T-cell (primary cell): ENCODE results near the gene LAMC3. TPM values are rescaled to one million over a fixed set of nuclear protein-coding genes. Genes with fewer than 3 reads are reported as not detected.

Experiments
- ATAC-seq, 4 experiments: fragments of 200-7000 bp in 3 of 4; fragments of 150-1000 bp in 1 of 4; cut with Tn5 transposase; replicated peaks in 1 of 4; 1 replicate in 3 of 4; 2 replicates in 1 of 4; pipeline ENCODE4 v1.10.0; 2021; ENCODE audit warnings: moderate library complexity in 3 of 4, mild to moderate bottlenecking in 2 of 4, moderate number of reproducible peaks in 1 of 4
- CTCF ChIA-PET, 2 donors: fragments of 300-600 bp; sonication (Branson Sonifier 250); formaldehyde crosslinking; loops; one replicate each; lab custom pipeline; 2022; ENCODE audit warnings: antibody characterized with exemption in 2 of 2; lab: Charles Lee
- POLR2A ChIA-PET, 2 donors: fragments of 300-600 bp; sonication (Branson Sonifier 250); formaldehyde crosslinking; loops; one replicate each; lab custom pipeline; 2022; ENCODE audit warnings: antibody characterized with exemption in 2 of 2; lab: Charles Lee
- DNase-seq, 35 experiments: peaks; one replicate each; pipeline versions ENCODE4 v3.0.0 to v3.0.0-alpha.2; 2013 to 2023
- H3K27ac ChIP-seq: one replicate; pipeline ENCODE4 v1.5.1; 2013; ENCODE audit warnings: low read length
- H3K27me3 ChIP-seq, 2 experiments: replicated peaks in 1 of 2; 1 replicate in 1 of 2; 2 replicates in 1 of 2; pipeline versions ENCODE4 v1.6.1 to v1.7.0; 2013; ENCODE audit warnings: low read length in 1 of 2, mixed read lengths in 1 of 2; ENCODE audit not compliant: control insufficient read depth in 2 of 2, insufficient read depth in 2 of 2; ENCODE audit errors: extremely low read depth in 1 of 2
- H3K36me3 ChIP-seq, 2 donors: 1 replicate in 1 of 2; 2 replicates in 1 of 2; pipeline versions ENCODE4 v1.6.1 to v1.7.0; 2013; ENCODE audit warnings: low read length in 1 of 2; ENCODE audit not compliant: control insufficient read depth in 2 of 2, insufficient read depth in 1 of 2; ENCODE audit errors: extremely low read depth in 1 of 2
- H3K4me1 ChIP-seq, 2 experiments: 1 replicate in 1 of 2; 2 replicates in 1 of 2; pipeline versions ENCODE4 v1.6.1 to v1.7.0; 2013; ENCODE audit warnings: low read length in 2 of 2, mixed read lengths in 1 of 2; ENCODE audit not compliant: insufficient read depth in 2 of 2, control insufficient read depth in 1 of 2; ENCODE audit errors: extremely low read depth in 1 of 2
- H3K4me3 ChIP-seq, 2 donors: 1 replicate in 1 of 2; 2 replicates in 1 of 2; pipeline versions ENCODE4 v1.5.1 to v1.7.0; 2013; ENCODE audit warnings: mild to moderate bottlenecking in 2 of 2, low read length in 1 of 2, moderate library complexity in 1 of 2; ENCODE audit not compliant: control insufficient read depth in 1 of 2; ENCODE audit errors: extremely low read depth in 1 of 2
- H3K9me3 ChIP-seq: 2 replicates; pipeline ENCODE4 v1.7.0; 2013
- H3K27ac Mint-ChIP-seq, 2 donors: one replicate each; pipeline ENCODE4 v1.8.0; 2020 to 2021; ENCODE audit warnings: mild to moderate bottlenecking in 2 of 2, mixed read lengths in 2 of 2
- H3K27me3 Mint-ChIP-seq, 2 donors: one replicate each; pipeline ENCODE4 v1.8.0; 2021 to 2022; ENCODE audit warnings: mixed read lengths in 2 of 2
- H3K36me3 Mint-ChIP-seq: one replicate; pipeline ENCODE4 v1.8.0; 2021; ENCODE audit warnings: mixed read lengths
- H3K4me1 Mint-ChIP-seq, 3 donors: one replicate each; pipeline ENCODE4 v1.8.0; 2020 to 2022; ENCODE audit warnings: mixed read lengths in 3 of 3, mild to moderate bottlenecking in 1 of 3
- H3K4me3 Mint-ChIP-seq, 3 donors: one replicate each; pipeline ENCODE4 v1.8.0; 2020 to 2022; ENCODE audit warnings: mild to moderate bottlenecking in 3 of 3, mixed read lengths in 3 of 3, moderate library complexity in 3 of 3
- H3K9me3 Mint-ChIP-seq, 3 donors: one replicate each; pipeline ENCODE4 v1.8.0; 2020 to 2022; ENCODE audit warnings: mixed read lengths in 3 of 3
- WGBS: methylation state at CpG from one replicate; pipeline ENCODE4 v1.1.5; 2013; ENCODE audit warnings: missing lambda C conversion rate; ENCODE audit not compliant: insufficient coverage; 5-methylcytosine and 5-hydroxymethylcytosine counted together
- total RNA-seq, 35 experiments: library from RNA in 6 of 35; stranded (reverse) in 6 of 35; fragments of 120-200 nt in 1 of 35; gene quantifications; one replicate each; pipeline versions ENCODE4 v1.2.1 to v1.2.4 and lab custom pipeline; 2013 to 2026

Gene LAMC3
- total RNA-seq, 5 donors from 2014 or later (not counting 1 experiment from before 2014, with no cell fraction given), result 0.35 to 3.7 (median 1.8) TPM

DNA sequence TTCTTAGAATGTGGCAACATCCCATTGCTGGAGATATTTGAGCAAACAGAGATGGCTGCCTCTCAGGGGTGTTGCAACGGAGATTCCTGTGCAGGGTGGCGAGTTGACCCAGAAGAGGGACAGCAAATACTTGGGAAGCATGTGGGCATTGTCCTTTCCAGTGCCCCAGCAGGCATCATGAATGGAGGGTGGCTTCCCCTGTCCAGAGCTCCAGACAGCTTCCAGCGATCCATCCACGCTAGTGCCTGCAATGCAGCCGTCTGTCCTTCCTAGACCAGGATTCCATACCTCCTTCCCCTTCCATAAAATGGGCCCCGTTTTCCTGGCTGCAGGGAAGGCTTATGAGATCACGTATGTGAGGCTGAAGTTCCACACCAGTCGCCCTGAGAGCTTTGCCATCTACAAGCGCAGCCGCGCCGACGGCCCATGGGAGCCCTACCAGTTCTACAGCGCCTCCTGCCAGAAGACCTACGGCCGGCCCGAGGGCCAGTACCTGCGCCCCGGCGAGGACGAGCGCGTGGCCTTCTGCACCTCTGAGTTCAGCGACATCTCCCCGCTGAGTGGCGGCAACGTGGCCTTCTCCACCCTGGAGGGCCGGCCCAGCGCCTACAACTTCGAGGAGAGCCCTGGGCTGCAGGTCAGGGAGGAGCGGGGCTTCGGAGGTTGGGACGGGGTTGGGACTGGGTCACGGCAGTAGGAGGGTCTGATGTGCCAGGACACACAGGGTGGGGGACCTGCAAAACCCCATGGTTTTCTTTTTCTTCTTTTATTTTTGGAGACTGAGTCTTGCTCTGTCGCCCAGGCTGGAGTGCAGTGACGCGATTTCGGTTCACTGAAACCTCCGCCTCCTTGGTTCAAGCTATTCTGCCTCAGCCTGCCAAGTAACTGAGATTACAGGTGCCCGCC is 17.2 kb downstream of the LAMC3 start:
- H3K36me3 Mint-ChIP-seq, result no peaks in the 10 kb centered on the region
- Histone ChIP-seq H3K27ac (no peak overlapping the region), H3K9me3 (no peaks in the 10 kb centered on the region), H3K4me1 (no peaks in the 10 kb centered on the region), H3K36me3 (no peaks in the 10 kb centered on the region), H3K4me3 (no peak overlapping the region), H3K27me3 (peaks cover 0 to 22% of the 10 kb centered on the region in 2 experiments)
- no peak overlapping the region for H3K4me3 Mint-ChIP-seq
- DNase-seq, result no peak
- no peak overlapping the region for H3K27ac Mint-ChIP-seq
- ChIA-PET CTCF (no interaction called here), POLR2A (no interaction called here)
- WGBS, result 88% methylated on average over 38 of the region's 40 CpGs
- peaks cover 0 to 10% of the 10 kb centered on the region in 2 donors for H3K27me3 Mint-ChIP-seq
- no peaks in the 10 kb centered on the region for H3K4me1 Mint-ChIP-seq
- no peaks in the 10 kb centered on the region for H3K9me3 Mint-ChIP-seq
- ATAC-seq, result no peak

- 91% methylated on average over 11 of the region's 23 CpGs for WGBS
- Mint-ChIP-seq H3K27ac (no peak overlapping the region), H3K4me3 (no peak overlapping the region), H3K36me3 (no peaks in the 10 kb centered on the region), H3K9me3 (no peaks in the 10 kb centered on the region), H3K4me1 (no peaks in the 10 kb centered on the region), H3K27me3 (peaks cover 0 to 11% of the 10 kb centered on the region in 2 donors)
- POLR2A ChIA-PET, result no interaction called here
- H3K4me1 ChIP-seq, result no peaks in the 10 kb centered on the region
- no peaks in the 10 kb centered on the region for H3K36me3 ChIP-seq
- no peak for ATAC-seq
- H3K27ac ChIP-seq, result no peak overlapping the region
- no peaks in the 10 kb centered on the region for H3K9me3 ChIP-seq
- peaks cover 0 to 22% of the 10 kb centered on the region in 2 experiments for H3K27me3 ChIP-seq
- H3K4me3 ChIP-seq, result no peak overlapping the region
- CTCF ChIA-PET, result no interaction called here
- no peak for DNase-seq
Measured at GRCh38 chr9:131027048-131027871, 18.3 kb downstream of the LAMC3 start.

- CTCF ChIA-PET, result no interaction called here
- Mint-ChIP-seq H3K27ac (no peak overlapping the region), H3K4me1 (no peaks in the 10 kb centered on the region), H3K36me3 (no peaks in the 10 kb centered on the region), H3K27me3 (peaks cover 0 to 11% of the 10 kb centered on the region in 2 donors), H3K4me3 (no peak overlapping the region), H3K9me3 (no peaks in the 10 kb centered on the region)
- DNase-seq (no peak), ATAC-seq (no peak)
- WGBS, result 97% methylated on average over 11 of the region's 11 CpGs
- POLR2A ChIA-PET, result no interaction called here
- H3K27me3 ChIP-seq, result peaks cover 0 to 23% of the 10 kb centered on the region in 2 experiments
- H3K36me3 ChIP-seq, result no peaks in the 10 kb centered on the region
- H3K4me1 ChIP-seq, result no peaks in the 10 kb centered on the region
- H3K27ac ChIP-seq, result no peak overlapping the region
- no peak overlapping the region for H3K4me3 ChIP-seq
- no peaks in the 10 kb centered on the region for H3K9me3 ChIP-seq
Measured at GRCh38 chr9:131027872-131028179, 18.9 kb downstream of the LAMC3 start.

GRCh38 chr9:131028221-131028884 is 19.4 kb downstream of the LAMC3 start:
- Histone ChIP-seq H3K27me3 (peaks cover 0 to 27% of the 10 kb centered on the region in 2 experiments), H3K4me1 (no peaks in the 10 kb centered on the region), H3K36me3 (no peaks in the 10 kb centered on the region), H3K4me3 (no peak overlapping the region), H3K9me3 (no peaks in the 10 kb centered on the region), H3K27ac (no peak overlapping the region)
- DNase-seq, result no peak
- Mint-ChIP-seq H3K36me3 (no peaks in the 10 kb centered on the region), H3K27me3 (peaks cover 4 to 15% of the 10 kb centered on the region in 2 donors), H3K4me3 (no peak overlapping the region), H3K4me1 (no peaks in the 10 kb centered on the region), H3K9me3 (no peaks in the 10 kb centered on the region), H3K27ac (no peak overlapping the region)
- ATAC-seq, result no peak
- ChIA-PET CTCF (no interaction called here), POLR2A (no interaction called here)
- 91% methylated on average over 15 of the region's 24 CpGs for WGBS

GRCh38 chr9:131028931-131029573 is 20.1 kb downstream of the LAMC3 start:
- no peaks in the 10 kb centered on the region for H3K9me3 Mint-ChIP-seq
- ATAC-seq (no peak), DNase-seq (no peak)
- H3K27ac Mint-ChIP-seq, result no peak overlapping the region
- H3K4me1 Mint-ChIP-seq, result no peaks in the 10 kb centered on the region
- H3K4me1 ChIP-seq, result no peaks in the 10 kb centered on the region
- no CpG with 5 or more reads among the region's 14 CpGs for WGBS
- ChIA-PET POLR2A (interaction anchor here in 1 of 2 donors (0.6 kb wide), 1 partner anchor 893 kb away, joined by 4 read pairs; no protein-coding TSS in a partner anchor), CTCF (no interaction called here)
- no peak overlapping the region for H3K4me3 Mint-ChIP-seq
- peaks cover 7 to 15% of the 10 kb centered on the region in 2 donors for H3K27me3 Mint-ChIP-seq
- no peaks in the 10 kb centered on the region for H3K36me3 ChIP-seq
- no peaks in the 10 kb centered on the region for H3K36me3 Mint-ChIP-seq
- H3K9me3 ChIP-seq, result no peaks in the 10 kb centered on the region
- H3K27ac ChIP-seq, result no peak overlapping the region
- H3K4me3 ChIP-seq, result no peak overlapping the region
- H3K27me3 ChIP-seq, result peaks cover 0 to 32% of the 10 kb centered on the region in 2 experiments

GRCh38 chr9:131029574-131029952 is 20.6 kb downstream of the LAMC3 start:
- H3K27me3 Mint-ChIP-seq, result peaks cover 7 to 11% of the 10 kb centered on the region in 2 donors
- Histone ChIP-seq H3K4me1 (no peaks in the 10 kb centered on the region), H3K9me3 (no peaks in the 10 kb centered on the region), H3K36me3 (no peaks in the 10 kb centered on the region), H3K27me3 (peaks cover 0 to 33% of the 10 kb centered on the region in 2 experiments), H3K27ac (no peak overlapping the region), H3K4me3 (no peak overlapping the region)
- ATAC-seq (no peak), DNase-seq (no peak)
- ChIA-PET CTCF (no interaction called here), POLR2A (interaction anchor here in 1 of 2 donors (0.6 kb wide), 1 partner anchor 892 kb away, joined by 4 read pairs; no protein-coding TSS in a partner anchor)
- no peak overlapping the region for H3K27ac Mint-ChIP-seq
- H3K9me3 Mint-ChIP-seq, result no peaks in the 10 kb centered on the region
- no peak overlapping the region for H3K4me3 Mint-ChIP-seq
- no peaks in the 10 kb centered on the region for H3K4me1 Mint-ChIP-seq
- no CpG with 5 or more reads among the region's 3 CpGs for WGBS
- no peaks in the 10 kb centered on the region for H3K36me3 Mint-ChIP-seq
